Hepatocyte (in vitro differentiated cells): ENCODE measurements around the gene SMYD1. TPM values are rescaled to one million over a fixed set of nuclear protein-coding genes. Genes with fewer than 3 reads are reported as not detected.

Source experiments
- DNase-seq: peaks from one replicate; pipeline ENCODE4 v3.0.0-alpha.2; 2016; ENCODE audit warnings: low spot score
- H2AFZ ChIP-seq: fragments of 200-600 bp; sonication (generic); 2 replicates; pipeline ENCODE4 v1.6.0; 2016; ENCODE audit warnings: antibody characterized with exemption, mild to moderate bottlenecking
- H3K27ac ChIP-seq: fragments of 200-600 bp; sonication (generic); 2 replicates; pipeline ENCODE4 v1.5.1; 2016; ENCODE audit warnings: mild to moderate bottlenecking
- H3K27me3 ChIP-seq: fragments of 200-600 bp; sonication (generic); 2 replicates; pipeline ENCODE4 v1.6.1; 2016
- H3K36me3 ChIP-seq: fragments of 200-600 bp; sonication (generic); replicated peaks from 2 replicates; pipeline ENCODE4 v1.5.1; 2016; ENCODE audit warnings: low read depth; ENCODE audit not compliant: insufficient read depth
- H3K4me1 ChIP-seq: fragments of 200-600 bp; sonication (generic); 2 replicates; pipeline ENCODE4 v1.5.1; 2016; ENCODE audit warnings: mild to moderate bottlenecking, moderate library complexity; ENCODE audit not compliant: insufficient read depth
- H3K4me2 ChIP-seq: fragments of 200-600 bp; sonication (generic); 2 replicates; pipeline ENCODE4 v1.6.0; 2016
- H3K4me3 ChIP-seq: fragments of 200-600 bp; sonication (generic); 2 replicates; pipeline ENCODE4 v1.5.1; 2016; ENCODE audit warnings: mild to moderate bottlenecking
- H3K79me2 ChIP-seq: fragments of 200-600 bp; sonication (generic); 2 replicates; pipeline ENCODE4 v1.6.0; 2017; ENCODE audit warnings: mild to moderate bottlenecking
- H3K9me2 ChIP-seq: fragments of 200-600 bp; sonication (generic); replicated peaks from 2 replicates; pipeline ENCODE4 v1.6.0; 2017; ENCODE audit warnings: mild to moderate bottlenecking; ENCODE audit not compliant: insufficient read depth
- H3K9me3 ChIP-seq: fragments of 200-600 bp; sonication (generic); 2 replicates; pipeline ENCODE4 v1.5.1; 2016; ENCODE audit warnings: low read depth, mild to moderate bottlenecking
- H4K20me1 ChIP-seq: fragments of 200-600 bp; sonication (generic); 2 replicates; pipeline ENCODE4 v1.6.0; 2016; ENCODE audit warnings: mild to moderate bottlenecking; ENCODE audit not compliant: insufficient read depth, poor library complexity, severe bottlenecking
- EZH2 ChIP-seq: fragments of 200-600 bp; sonication (generic); IDR thresholded peaks from 2 replicates; pipeline ENCODE4 v1.6.1; 2016; ENCODE audit warnings: antibody characterized with exemption, mild to moderate bottlenecking, borderline replicate concordance
- EZH2phosphoT487 ChIP-seq: fragments of 200-600 bp; sonication (generic); IDR thresholded peaks from one replicate; pipeline ENCODE4 v1.6.1; 2018; ENCODE audit warnings: antibody characterized with exemption, mild to moderate bottlenecking, low read depth, moderate library complexity; ENCODE audit not compliant: unreplicated experiment, severe bottlenecking
- WGBS: methylation state at CpG from one replicate; pipeline ENCODE4 v1.1.6; 2016; ENCODE audit warnings: low lambda C conversion rate; ENCODE audit errors: missing lambda C conversion rate; 5-methylcytosine and 5-hydroxymethylcytosine counted together
- polyA plus RNA-seq: library from polyadenylated mRNA; unstranded; fragments of >200 nt; fragmentation: Nextera tagmentation; extraction: Ambion mirVana; gene quantifications from 2 replicates; pipeline ENCODE4 v1.2.1, GENCODE V29; 2016
- total RNA-seq: library from RNA; depleted of rRNA; stranded (reverse); fragments of >200 nt; gene quantifications from 2 replicates; pipeline ENCODE4 v1.2.3, GENCODE V29; 2014
- TF ChIP-seq, protein P1 (sequence below): fragments of 200-600 bp; sonication (generic); IDR thresholded peaks from 2 replicates; pipeline ENCODE4 v1.5.1; 2016; ENCODE audit warnings: antibody characterized with exemption, mild to moderate bottlenecking; ENCODE audit not compliant: poor library complexity

SMYD1 gene
- total and polyA plus RNA-seq, 2 experiments from 2014 or later = 0.10 TPM; not detected in 1

DNA sequence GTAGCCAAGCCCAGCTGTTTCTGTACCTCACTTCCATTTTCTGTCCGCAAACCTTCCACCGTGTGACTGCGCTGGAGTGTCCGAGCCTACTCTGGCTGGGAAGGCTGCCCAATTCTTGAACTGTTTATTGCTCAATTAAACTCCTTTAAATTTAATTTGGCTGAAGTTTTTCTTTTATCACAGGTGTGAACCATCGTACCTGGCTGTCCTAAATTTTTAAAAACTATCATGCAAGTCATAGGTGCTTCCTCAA is 45.0 kb upstream of the SMYD1 start:
- peaks cover under 1% of the 10 kb centered on the region for H3K4me1 ChIP-seq
- H2AFZ ChIP-seq = no peak overlapping the region
- H3K27me3 ChIP-seq = no peaks in the 10 kb centered on the region
- H3K9me3 ChIP-seq = no peaks in the 10 kb centered on the region
- H3K9me2 ChIP-seq = no peaks in the 10 kb centered on the region
- no peak overlapping the region for H3K4me2 ChIP-seq
- no peaks in the 10 kb centered on the region for H4K20me1 ChIP-seq
- H3K79me2 ChIP-seq = no peaks in the 10 kb centered on the region
- TF ChIP-seq EZH2phosphoT487 (no peak), EZH2 (no peak)
- TF ChIP-seq, protein P1, sequence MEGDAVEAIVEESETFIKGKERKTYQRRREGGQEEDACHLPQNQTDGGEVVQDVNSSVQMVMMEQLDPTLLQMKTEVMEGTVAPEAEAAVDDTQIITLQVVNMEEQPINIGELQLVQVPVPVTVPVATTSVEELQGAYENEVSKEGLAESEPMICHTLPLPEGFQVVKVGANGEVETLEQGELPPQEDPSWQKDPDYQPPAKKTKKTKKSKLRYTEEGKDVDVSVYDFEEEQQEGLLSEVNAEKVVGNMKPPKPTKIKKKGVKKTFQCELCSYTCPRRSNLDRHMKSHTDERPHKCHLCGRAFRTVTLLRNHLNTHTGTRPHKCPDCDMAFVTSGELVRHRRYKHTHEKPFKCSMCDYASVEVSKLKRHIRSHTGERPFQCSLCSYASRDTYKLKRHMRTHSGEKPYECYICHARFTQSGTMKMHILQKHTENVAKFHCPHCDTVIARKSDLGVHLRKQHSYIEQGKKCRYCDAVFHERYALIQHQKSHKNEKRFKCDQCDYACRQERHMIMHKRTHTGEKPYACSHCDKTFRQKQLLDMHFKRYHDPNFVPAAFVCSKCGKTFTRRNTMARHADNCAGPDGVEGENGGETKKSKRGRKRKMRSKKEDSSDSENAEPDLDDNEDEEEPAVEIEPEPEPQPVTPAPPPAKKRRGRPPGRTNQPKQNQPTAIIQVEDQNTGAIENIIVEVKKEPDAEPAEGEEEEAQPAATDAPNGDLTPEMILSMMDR = no peak
- H3K27ac ChIP-seq = no peak overlapping the region
- no peak for DNase-seq
- H3K36me3 ChIP-seq = no peaks in the 10 kb centered on the region
- WGBS = 96% methylated on average over 5 of the region's 5 CpGs
- no peak overlapping the region for H3K4me3 ChIP-seq

DNA sequence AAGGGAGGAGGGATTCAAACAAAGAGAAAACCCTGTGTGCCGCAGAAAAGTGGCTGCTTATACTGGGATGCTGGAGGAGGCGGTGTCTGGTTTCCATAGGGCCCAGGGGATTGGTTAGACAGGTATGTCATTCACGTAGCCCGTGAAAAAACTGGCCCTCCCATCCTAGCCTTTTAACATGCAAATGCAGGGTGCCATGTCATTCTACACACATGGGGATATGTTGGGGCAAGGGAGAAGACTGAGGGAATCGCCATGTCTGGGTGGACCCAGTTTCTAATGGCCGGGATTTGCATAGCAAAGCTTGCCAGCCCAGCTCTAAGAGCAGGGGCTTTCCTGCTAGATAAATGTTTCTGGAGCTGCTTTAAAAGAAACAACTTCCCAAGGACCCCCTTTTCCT is 43.1 kb upstream of the SMYD1 start:
- WGBS = 61% methylated on average over 6 of the region's 6 CpGs
- Histone ChIP-seq H3K4me2 (no peak overlapping the region), H4K20me1 (no peaks in the 10 kb centered on the region), H3K36me3 (no peaks in the 10 kb centered on the region), H3K27ac (no peak overlapping the region), H2AFZ (no peak overlapping the region), H3K9me2 (no peaks in the 10 kb centered on the region), H3K79me2 (no peaks in the 10 kb centered on the region), H3K4me1 (no peaks in the 10 kb centered on the region), H3K4me3 (no peak overlapping the region), H3K27me3 (no peaks in the 10 kb centered on the region), H3K9me3 (no peaks in the 10 kb centered on the region)
- DNase-seq = no peak
- no peak for TF ChIP-seq EZH2phosphoT487
- TF ChIP-seq EZH2 = no peak
- TF ChIP-seq, protein P1 = no peak

DNA sequence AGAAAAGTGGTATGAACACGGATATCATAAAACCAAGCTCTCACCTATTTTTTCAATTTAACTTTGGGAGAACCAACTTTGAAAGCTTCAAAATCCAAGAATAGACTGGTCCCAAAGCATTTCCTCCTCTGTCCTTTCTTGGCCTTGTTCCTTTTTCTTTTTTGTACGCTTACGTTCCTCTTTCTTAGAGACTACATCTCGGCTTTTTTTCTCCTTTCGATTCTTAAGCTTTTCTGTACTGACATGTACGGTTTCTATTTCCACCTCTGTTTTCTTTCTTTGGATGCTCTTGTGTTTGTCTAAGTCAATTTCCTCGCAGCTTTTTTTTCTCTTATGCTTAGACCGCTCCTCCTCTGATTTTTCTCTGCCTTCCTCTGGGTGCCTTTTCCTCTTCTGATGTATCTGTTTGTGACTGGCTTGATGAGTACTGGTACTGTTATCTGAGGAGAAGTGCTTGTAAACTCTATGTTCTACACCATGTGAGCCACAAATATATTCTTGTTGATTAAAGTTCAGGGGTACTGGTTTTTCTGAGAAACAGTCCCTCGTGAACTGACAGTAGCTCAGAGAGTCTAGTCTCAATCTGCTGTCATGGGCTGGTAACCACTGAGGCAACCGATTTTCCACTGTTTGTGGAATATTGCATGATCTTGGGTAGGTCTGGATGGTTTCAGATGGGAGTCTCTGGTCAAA is 39.8 kb upstream of the SMYD1 start:
- Histone ChIP-seq H3K9me2 (no peaks in the 10 kb centered on the region), H3K4me3 (no peak overlapping the region), H3K79me2 (no peaks in the 10 kb centered on the region), H3K9me3 (no peaks in the 10 kb centered on the region), H3K27me3 (no peaks in the 10 kb centered on the region), H3K36me3 (no peaks in the 10 kb centered on the region), H3K4me2 (no peak overlapping the region), H2AFZ (no peak overlapping the region), H3K4me1 (no peaks in the 10 kb centered on the region), H4K20me1 (no peaks in the 10 kb centered on the region), H3K27ac (no peak overlapping the region)
- 96% methylated on average over 10 of the region's 10 CpGs for WGBS
- DNase-seq = no peak
- TF ChIP-seq EZH2phosphoT487 (no peak), EZH2 (no peak)
- TF ChIP-seq, protein P1 = no peak

DNA sequence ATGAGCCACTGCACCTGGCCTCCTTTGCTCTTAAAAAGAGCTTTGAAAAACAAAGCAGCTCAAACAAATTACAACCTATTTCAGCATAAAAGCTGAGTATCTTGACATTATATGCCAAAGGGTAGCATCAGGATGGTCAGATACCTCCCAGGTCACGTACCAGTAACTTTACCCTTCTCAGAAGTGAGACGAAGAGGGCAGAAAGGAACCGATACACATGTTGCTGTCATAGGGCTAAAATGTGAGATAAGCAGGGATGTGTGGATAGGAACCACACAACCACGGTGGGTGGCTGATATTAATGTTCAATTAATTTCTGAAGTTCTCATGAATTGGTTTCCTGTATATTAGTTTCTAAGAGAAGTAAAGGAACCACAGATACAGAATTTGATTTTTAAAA is 38.7 kb upstream of the SMYD1 start:
- Histone ChIP-seq H3K4me2 (no peak overlapping the region), H3K36me3 (no peaks in the 10 kb centered on the region)
- no peak for DNase-seq

More for the DNA sequence above, 38.7 kb upstream of the SMYD1 start:
- Histone ChIP-seq H3K27ac (no peak overlapping the region), H3K27me3 (no peaks in the 10 kb centered on the region), H3K9me2 (no peaks in the 10 kb centered on the region), H3K4me3 (no peak overlapping the region), H3K9me3 (no peaks in the 10 kb centered on the region), H4K20me1 (no peaks in the 10 kb centered on the region), H2AFZ (no peak overlapping the region), H3K4me1 (no peaks in the 10 kb centered on the region), H3K79me2 (no peaks in the 10 kb centered on the region)
- TF ChIP-seq EZH2phosphoT487 (no peak), EZH2 (no peak)
- TF ChIP-seq, protein P1 = no peak
- WGBS = 97% methylated on average over 4 of the region's 4 CpGs
